Endothelial cell of umbilical vein (primary cell): ENCODE results near the gene EFCAB8. TPM values are rescaled to one million over a fixed set of nuclear protein-coding genes. Genes with fewer than 3 reads are reported as not detected.

Source experiments
- BruUV-seq: library from RNA; stranded (reverse); fragments of 400-500 nt; replicated peaks from 2 replicates; lab custom pipeline; 2021; lab: Mats Ljungman, UMichigan
- CTCF ChIA-PET: fragments of 300-600, 350-600 bp; sonication (Branson Sonifier 250); formaldehyde crosslinking; loops from one replicate; lab custom pipeline; 2021; ENCODE audit warnings: antibody characterized with exemption, inconsistent platforms; lab: Charles Lee
- POLR2A ChIA-PET: fragments of 300-600, 350-600 bp; sonication (Branson Sonifier 250); formaldehyde crosslinking; loops from one replicate; lab custom pipeline; 2021; ENCODE audit warnings: antibody characterized with exemption, inconsistent platforms; lab: Charles Lee
- DNase-seq: peaks from one replicate; pipeline ENCODE4 v3.0.0-alpha.2; 2011; ENCODE audit warnings: low read depth, low spot score
- FAIRE-seq: peaks from 2 replicates; lab custom pipeline; 2011; peaks lifted over from hg19 to GRCh38; lab: Jason Lieb, UNC
- H2AFZ ChIP-seq: 2 replicates; pipeline ENCODE4 v1.6.0; 2012; ENCODE audit warnings: low read depth, low read length, control low read depth, inconsistent platforms
- H3K27ac ChIP-seq: 2 replicates; pipeline ENCODE4 v1.5.1; 2011; ENCODE audit warnings: low read depth, mild to moderate bottlenecking, control low read depth, low read length, moderate library complexity; ENCODE audit not compliant: insufficient read depth
- H3K27me3 ChIP-seq, 2 experiments: 2 replicates each; pipeline versions ENCODE4 v1.6.0 to v1.6.1; 2011; ENCODE audit warnings: low read length in 2 of 2, mixed read lengths in 1 of 2; ENCODE audit not compliant: control insufficient read depth in 2 of 2, insufficient read depth in 2 of 2
- H3K36me3 ChIP-seq, 2 experiments: 2 replicates in 1 of 2; 3 replicates in 1 of 2; pipeline ENCODE4 v1.5.1; 2011; ENCODE audit warnings: low read length in 2 of 2, mild to moderate bottlenecking in 1 of 2, moderate library complexity in 1 of 2; ENCODE audit not compliant: control insufficient read depth in 2 of 2, insufficient read depth in 2 of 2; ENCODE audit errors: extremely low read depth in 1 of 2
- H3K4me1 ChIP-seq: 3 replicates; pipeline ENCODE4 v1.5.1; 2011; ENCODE audit warnings: mild to moderate bottlenecking, low read length; ENCODE audit not compliant: control insufficient read depth, insufficient read depth; ENCODE audit errors: extremely low read depth
- H3K4me2 ChIP-seq: 2 replicates; pipeline ENCODE4 v1.6.1; 2011; ENCODE audit warnings: low read length, control low read depth, mixed read lengths; ENCODE audit not compliant: insufficient read depth
- H3K4me3 ChIP-seq, 3 experiments: fragments of 200-600 bp in 1 of 3; sonication (generic), shearing (Covaris generic) in 1 of 3; replicated peaks in 1 of 3; 2 replicates each; pipeline ENCODE4 v1.5.1; 2011 to 2016; ENCODE audit warnings: control low read depth in 3 of 3, low read length in 3 of 3, mild to moderate bottlenecking in 2 of 3, inconsistent platforms in 1 of 3, low read depth in 1 of 3, moderate library complexity in 1 of 3; ENCODE audit not compliant: insufficient read depth in 1 of 3
- H3K79me2 ChIP-seq: 2 replicates; pipeline ENCODE4 v1.6.0; 2012; ENCODE audit warnings: low read length, inconsistent platforms; ENCODE audit not compliant: control insufficient read depth, insufficient read depth
- H3K9ac ChIP-seq: replicated peaks from 2 replicates; pipeline ENCODE3; 2011; ENCODE audit warnings: low read length, control low read depth; ENCODE audit not compliant: insufficient read depth; ENCODE audit errors: extremely low read depth
- H3K9me1 ChIP-seq: replicated peaks from 3 replicates; pipeline ENCODE4 v1.6.0; 2011; ENCODE audit warnings: mild to moderate bottlenecking, low read length; ENCODE audit not compliant: control insufficient read depth, insufficient read depth; ENCODE audit errors: extremely low read depth
- H3K9me3 ChIP-seq: replicated peaks from 2 replicates; pipeline ENCODE4 v1.5.1; 2012; ENCODE audit warnings: low read length, inconsistent platforms; ENCODE audit not compliant: control insufficient read depth, insufficient read depth
- H4K20me1 ChIP-seq: replicated peaks from 2 replicates; pipeline ENCODE3; 2011; ENCODE audit warnings: mild to moderate bottlenecking, low read length; ENCODE audit not compliant: control insufficient read depth, insufficient read depth; ENCODE audit errors: extremely low read depth
- CTCF ChIP-seq, 2 donors: IDR thresholded peaks; 1 replicate in 1 of 2; 2 replicates in 1 of 2; pipeline ENCODE4 v1.5.1; 2011; ENCODE audit warnings: low read length in 2 of 2, mild to moderate bottlenecking in 2 of 2, moderate library complexity in 2 of 2, control low read depth in 1 of 2, inconsistent platforms in 1 of 2, low read depth in 1 of 2; ENCODE audit not compliant: insufficient read depth in 1 of 2; ENCODE audit errors: extremely low read depth in 1 of 2
- EZH2 ChIP-seq: IDR thresholded peaks from 2 replicates; pipeline ENCODE4 v1.6.1; 2012; ENCODE audit warnings: borderline replicate concordance, low read depth, mild to moderate bottlenecking, moderate library complexity, low read length, inconsistent platforms; ENCODE audit not compliant: severe bottlenecking
- FOS ChIP-seq: IDR thresholded peaks from 2 replicates; pipeline ENCODE4 v1.6.1; 2011; ENCODE audit warnings: mild to moderate bottlenecking, low read length, moderate library complexity, borderline replicate concordance; ENCODE audit not compliant: insufficient read depth
- GATA2 ChIP-seq: IDR thresholded peaks from 2 replicates; pipeline ENCODE4 v1.7.0; 2011; ENCODE audit warnings: low read depth, mild to moderate bottlenecking, moderate library complexity, mixed read lengths, low read length; ENCODE audit not compliant: insufficient read length, insufficient read depth
- JUN ChIP-seq: IDR thresholded peaks from 2 replicates; pipeline ENCODE4 v1.6.1; 2011; ENCODE audit warnings: borderline replicate concordance, low read depth; ENCODE audit not compliant: insufficient read length, insufficient read depth
- MAX ChIP-seq: IDR thresholded peaks from 2 replicates; pipeline ENCODE4 v1.6.1; 2011; ENCODE audit not compliant: insufficient read depth, insufficient read length
- MYC ChIP-seq: IDR thresholded peaks from one replicate; pipeline ENCODE4 v1.6.1; 2011; ENCODE audit warnings: mild to moderate bottlenecking, low read depth, low read length
- POLR2A ChIP-seq: IDR thresholded peaks from 2 replicates; pipeline ENCODE4 v1.6.1; 2012; ENCODE audit warnings: low read depth, mild to moderate bottlenecking, control low read depth, low read length
- POLR2AphosphoS5 ChIP-seq: IDR thresholded peaks from 2 replicates; pipeline ENCODE4 v1.6.1; 2012; ENCODE audit warnings: low read depth, mild to moderate bottlenecking, control low read depth, low read length, moderate library complexity; ENCODE audit not compliant: insufficient read depth
- dilution Hi-C: fragments of 300-500 bp; cut with MboI; formaldehyde crosslinking; loops from one replicate; pipeline ENCODE4 v1.15.0; 2019; ENCODE audit warnings: low sequenced_read_pairs; ENCODE audit not compliant: extremely low pct_ligation_motif_present
- intact Hi-C: fragments of 100-400 bp; cut with micrococcal nuclease; formaldehyde crosslinking; loops from one replicate; pipeline ENCODE4 v1.10.0; 2022
- polyA plus RNA-seq, 4 experiments: library from polyadenylated mRNA; depleted of rRNA in 3 of 4; stranded (reverse) in 3 of 4; unstranded in 1 of 4; fragments of >200 nt; gene quantifications; 2 replicates each; pipeline versions ENCODE4 v1.2.1 to v1.2.3, GENCODE V29; 2011 to 2012; ENCODE audit warnings: missing spikeins in 1 of 4
- total RNA-seq: library from RNA; stranded (reverse); gene quantifications from 2 replicates; pipeline ENCODE4 v1.2.3, GENCODE V29; 2021

EFCAB8 gene
- total and polyA plus RNA-seq, 2 donors (not counting 3 experiments of a cell fraction or from before 2014, with no cell fraction given), result 0.01 to 0.31 TPM

- H3K4me3 ChIP-seq, result no peak overlapping the region
- no peaks in the 10 kb centered on the region for H3K9me1 ChIP-seq
- peak; percentile 16 for DNase-seq
- peak overlapping the region; percentile 36 for H3K4me2 ChIP-seq
- TF ChIP-seq MAX, result no peak
- TF ChIP-seq MYC, result no peak
- TF ChIP-seq FOS, result peak; percentile 68
- H3K36me3 ChIP-seq, result no peaks in the 10 kb centered on the region
- dilution Hi-C loops (no loop called here), intact Hi-C loops (no loop called here)
- POLR2A ChIA-PET, result no interaction called here
- H3K27me3 ChIP-seq, result no peaks in the 10 kb centered on the region
- no peaks in the 10 kb centered on the region for H3K9me3 ChIP-seq
- no peaks in the 10 kb centered on the region for H3K79me2 ChIP-seq
- H2AFZ ChIP-seq, result peak overlapping the region; percentile 33
- H3K9ac ChIP-seq, result no peak overlapping the region
- peak; percentile 59 for FAIRE-seq
- CTCF ChIA-PET, result interaction anchor here (1.4 kb wide), 1 partner anchor 33 kb away, joined by 4 read pairs; no protein-coding TSS in a partner anchor
- peaks cover 6% of the 10 kb centered on the region for H3K4me1 ChIP-seq
- no peaks in the 10 kb centered on the region for H4K20me1 ChIP-seq
- H3K27ac ChIP-seq, result peak overlapping the region; percentile 23
- no TSS peak for BruUV-seq
Observed at GRCh38 chr20:32912688-32913087, 54.0 kb downstream of the EFCAB8 start.

GRCh38 chr20:32914031-32914430 is 55.3 kb downstream of the EFCAB8 start:
- H3K9me1 ChIP-seq, result no peaks in the 10 kb centered on the region
- no peak for DNase-seq
- H3K36me3 ChIP-seq, result no peaks in the 10 kb centered on the region
- no peak overlapping the region for H3K4me3 ChIP-seq
- no peak overlapping the region for H3K4me2 ChIP-seq
- H3K27me3 ChIP-seq, result no peaks in the 10 kb centered on the region
- H3K4me1 ChIP-seq, result peaks cover 6% of the 10 kb centered on the region
- dilution Hi-C loops, result no loop called here
- TF ChIP-seq FOS (no peak), GATA2 (no peak), MAX (no peak), EZH2 (no peak), CTCF (IDR thresholded peaks at IDR 0.05; ENCODE audit: extremely low read depth in 1 of 2, insufficient read depth in 1 of 2, low read depth in 1 of 2, low read length in 2 of 2) (no peak), POLR2A (no peak), POLR2AphosphoS5 (no peak), MYC (no peak), JUN (no peak)
- no peak overlapping the region for H3K9ac ChIP-seq
- CTCF ChIA-PET, result interaction anchor here (1.1 kb wide), 1 partner anchor 32 kb away, joined by 3 read pairs; no protein-coding TSS in a partner anchor
- H3K9me3 ChIP-seq, result no peaks in the 10 kb centered on the region
- POLR2A ChIA-PET, result no interaction called here
- no peak for FAIRE-seq
- H3K79me2 ChIP-seq, result no peaks in the 10 kb centered on the region
- H2AFZ ChIP-seq, result no peak overlapping the region
- BruUV-seq, result no TSS peak
- intact Hi-C loops, result no loop called here
- no peaks in the 10 kb centered on the region for H4K20me1 ChIP-seq
- no peak overlapping the region for H3K27ac ChIP-seq
